NT2/D1 (cell line): Measurements from ENCODE around the gene CBX8.

Source experiments
- SUZ12 ChIP-seq: IDR thresholded peaks from 2 replicates; pipeline ENCODE4 v1.6.1; 2011; ENCODE audit not compliant: insufficient read length, insufficient read depth; ENCODE audit errors: extremely low read depth
- ZNF274 ChIP-seq: IDR thresholded peaks from 2 replicates; pipeline ENCODE4 v1.6.1; 2011; ENCODE audit warnings: mild to moderate bottlenecking, low read depth, low read length

DNA sequence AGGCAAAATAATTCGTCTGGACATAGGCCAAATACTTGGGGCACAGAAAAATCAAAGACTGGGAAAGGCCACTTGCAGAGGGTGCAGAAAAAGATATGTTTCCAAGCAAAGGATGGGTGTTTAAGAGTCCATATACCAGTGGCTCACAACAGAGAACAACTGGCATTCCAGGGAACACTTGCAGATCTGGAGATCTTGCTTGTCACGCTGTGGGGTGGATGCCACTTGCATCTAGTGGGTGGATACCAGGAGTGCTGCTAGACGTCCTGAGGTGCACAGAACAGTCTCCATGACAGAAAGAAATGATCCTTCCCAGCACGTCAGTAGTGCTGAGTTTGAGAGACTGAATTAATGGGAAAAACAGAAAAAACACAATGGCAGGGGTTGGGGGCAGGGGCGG is 8.4 kb downstream of the CBX8 start:
- TF ChIP-seq SUZ12 (no peak), ZNF274 (no peak)
